Measurements from ENCODE around the gene CMPK2. TPM values are rescaled to one million over a fixed set of nuclear protein-coding genes. Genes with fewer than 3 reads are reported as not detected.

Gene CMPK2
- total and polyA plus RNA-seq, 2 donors from 2014 or later: 2.8 to 4.5 TPM

DNA sequence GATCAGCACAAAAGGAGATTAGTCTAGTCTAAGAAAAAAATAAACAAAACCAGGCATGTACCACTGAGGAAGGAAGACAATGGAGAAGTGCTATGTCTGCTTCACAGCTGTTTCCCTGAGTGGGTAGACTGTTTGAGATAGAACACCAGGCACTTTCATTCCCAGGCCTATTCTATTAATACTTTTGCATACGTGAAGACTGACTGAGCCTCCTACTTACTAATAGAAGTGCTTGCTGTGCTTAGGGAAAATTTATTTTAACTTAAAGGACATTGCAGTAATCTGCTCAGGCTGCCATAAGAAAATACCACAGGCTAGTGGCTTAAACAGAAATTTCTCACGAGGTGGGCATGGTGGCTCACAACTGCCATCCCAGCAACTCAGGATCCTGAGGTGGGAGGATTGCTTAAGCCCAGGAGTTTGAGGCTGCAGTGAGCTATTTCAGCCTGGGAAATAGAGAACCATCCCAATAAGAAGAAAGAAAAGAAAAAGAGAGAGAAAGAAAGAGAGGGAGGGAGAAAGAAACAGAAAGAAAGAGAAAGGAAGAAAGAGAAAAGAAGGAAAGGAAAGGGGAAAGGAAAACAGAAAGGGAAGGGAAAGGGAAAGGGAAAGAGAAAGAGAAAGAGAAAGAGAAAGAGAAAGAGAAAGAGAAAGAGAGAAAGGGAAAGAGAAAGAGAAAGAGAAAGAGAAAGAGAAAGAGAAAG is 33.0 kb downstream of the CMPK2 start:
- no peak for DNase-seq
- intact Hi-C loops (cut with DNase I): no loop called here
- no peak overlapping the region for H3K27ac ChIP-seq (ENCODE audit: low read depth in 2 of 2, low read length in 2 of 2)

DNA sequence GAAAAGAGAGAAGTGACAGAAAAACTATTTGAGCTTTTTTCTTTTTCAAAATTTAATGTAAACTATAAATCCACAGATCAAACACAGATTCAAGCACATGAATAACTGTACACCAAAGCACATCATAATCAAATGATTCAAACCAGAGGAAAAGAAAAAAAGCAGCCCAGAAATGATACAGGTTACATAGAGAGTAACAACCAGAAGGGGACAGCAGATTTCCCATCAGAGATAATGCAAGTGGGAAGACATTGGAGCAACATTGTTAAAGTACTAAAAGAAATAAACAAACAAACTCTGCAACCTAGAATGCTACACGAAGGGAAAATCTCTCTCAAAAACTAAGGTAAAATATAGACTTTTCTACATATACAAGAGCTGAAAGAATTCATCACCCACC is 34.5 kb downstream of the CMPK2 start:
- Histone ChIP-seq H3K36me3 (ENCODE audit: control insufficient read depth in 2 of 3, insufficient read depth in 3 of 3, low read length in 3 of 3) (no peaks in the 10 kb centered on the region), H3K9ac (ENCODE audit: low read length in 3 of 3) (no peak overlapping the region), H3K9me3 (ENCODE audit: control insufficient read depth in 2 of 3, insufficient read depth in 1 of 3, low read length in 3 of 3) (peaks cover 0 to 13% (median 9%) of the 10 kb centered on the region in 3 donors), H3K4me3 (ENCODE audit: low read length in 3 of 3) (no peak overlapping the region), H3K27me3 (ENCODE audit: control insufficient read depth, insufficient read depth, low read length) (no peaks in the 10 kb centered on the region), H3K27ac (ENCODE audit: low read depth in 2 of 2, low read length in 2 of 2) (no peak overlapping the region), H3K4me1 (ENCODE audit: control insufficient read depth in 2 of 3, insufficient read depth in 2 of 3, low read depth in 1 of 3, low read length in 3 of 3) (no peaks in the 10 kb centered on the region)
- DNase-seq: no peak
- no peak for FAIRE-seq
- intact Hi-C loops (cut with DNase I): no loop called here
- TF ChIP-seq, protein P1, sequence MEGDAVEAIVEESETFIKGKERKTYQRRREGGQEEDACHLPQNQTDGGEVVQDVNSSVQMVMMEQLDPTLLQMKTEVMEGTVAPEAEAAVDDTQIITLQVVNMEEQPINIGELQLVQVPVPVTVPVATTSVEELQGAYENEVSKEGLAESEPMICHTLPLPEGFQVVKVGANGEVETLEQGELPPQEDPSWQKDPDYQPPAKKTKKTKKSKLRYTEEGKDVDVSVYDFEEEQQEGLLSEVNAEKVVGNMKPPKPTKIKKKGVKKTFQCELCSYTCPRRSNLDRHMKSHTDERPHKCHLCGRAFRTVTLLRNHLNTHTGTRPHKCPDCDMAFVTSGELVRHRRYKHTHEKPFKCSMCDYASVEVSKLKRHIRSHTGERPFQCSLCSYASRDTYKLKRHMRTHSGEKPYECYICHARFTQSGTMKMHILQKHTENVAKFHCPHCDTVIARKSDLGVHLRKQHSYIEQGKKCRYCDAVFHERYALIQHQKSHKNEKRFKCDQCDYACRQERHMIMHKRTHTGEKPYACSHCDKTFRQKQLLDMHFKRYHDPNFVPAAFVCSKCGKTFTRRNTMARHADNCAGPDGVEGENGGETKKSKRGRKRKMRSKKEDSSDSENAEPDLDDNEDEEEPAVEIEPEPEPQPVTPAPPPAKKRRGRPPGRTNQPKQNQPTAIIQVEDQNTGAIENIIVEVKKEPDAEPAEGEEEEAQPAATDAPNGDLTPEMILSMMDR (IDR thresholded peaks at IDR 0.05; ENCODE audit: borderline replicate concordance, extremely low read depth, insufficient read depth): no peak

More for the DNA sequence above, 33.0 kb downstream of the CMPK2 start:
- Histone ChIP-seq H3K9ac (ENCODE audit: low read length in 3 of 3) (no peak overlapping the region), H3K27me3 (ENCODE audit: control insufficient read depth, insufficient read depth, low read length) (no peaks in the 10 kb centered on the region), H3K4me3 (ENCODE audit: low read length in 3 of 3) (no peak overlapping the region), H3K4me1 (ENCODE audit: control insufficient read depth in 2 of 3, insufficient read depth in 2 of 3, low read depth in 1 of 3, low read length in 3 of 3) (no peaks in the 10 kb centered on the region), H3K36me3 (ENCODE audit: control insufficient read depth in 2 of 3, insufficient read depth in 3 of 3, low read length in 3 of 3) (no peaks in the 10 kb centered on the region), H3K9me3 (ENCODE audit: control insufficient read depth in 2 of 3, insufficient read depth in 1 of 3, low read length in 3 of 3) (peaks cover 0 to 13% (median 9%) of the 10 kb centered on the region in 3 donors)
- TF ChIP-seq, protein P1 (IDR thresholded peaks at IDR 0.05; ENCODE audit: borderline replicate concordance, extremely low read depth, insufficient read depth): no peak
- FAIRE-seq: no peak

DNA sequence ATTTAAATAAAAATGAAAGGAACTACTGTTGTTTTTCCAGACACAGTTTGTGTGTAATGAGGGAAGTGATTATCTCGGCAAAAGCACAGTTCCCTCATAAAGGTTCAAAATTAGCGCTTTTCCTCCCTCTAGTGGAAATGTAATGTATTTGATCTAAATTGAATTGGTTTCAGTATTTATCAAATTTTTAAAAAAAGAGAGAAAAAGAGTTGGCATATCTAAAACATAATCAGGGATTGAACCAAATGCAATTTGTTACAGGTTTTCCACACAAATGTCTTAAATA is 37.5 kb downstream of the CMPK2 start:
- Histone ChIP-seq H3K27ac (ENCODE audit: low read depth in 2 of 2, low read length in 2 of 2) (no peak overlapping the region), H3K27me3 (ENCODE audit: control insufficient read depth, insufficient read depth, low read length) (no peaks in the 10 kb centered on the region), H3K9ac (ENCODE audit: low read length in 3 of 3) (no peak overlapping the region), H3K36me3 (ENCODE audit: control insufficient read depth in 2 of 3, insufficient read depth in 3 of 3, low read length in 3 of 3) (no peaks in the 10 kb centered on the region), H3K4me3 (ENCODE audit: low read length in 3 of 3) (no peak overlapping the region), H3K9me3 (ENCODE audit: control insufficient read depth in 2 of 3, insufficient read depth in 1 of 3, low read length in 3 of 3) (peaks cover 0 to 7% (median 4%) of the 10 kb centered on the region in 3 donors), H3K4me1 (ENCODE audit: control insufficient read depth in 2 of 3, insufficient read depth in 2 of 3, low read depth in 1 of 3, low read length in 3 of 3) (no peaks in the 10 kb centered on the region)
- TF ChIP-seq, protein P1 (IDR thresholded peaks at IDR 0.05; ENCODE audit: borderline replicate concordance, extremely low read depth, insufficient read depth): peak; percentile 19
- FAIRE-seq (peak; percentile 95), DNase-seq (peak in 2 of 5 donors; percentile 73 to 85)
- intact Hi-C loops (cut with DNase I): no loop called here

Data from kidney (tissue), 14 donors.